ENCODE measurements around the gene SPATA12.

GRCh38 chr3:57062101-57062631 lies 1.7 kb downstream of the SPATA12 start:
- TF ChIP-seq CTCF (IDR thresholded peaks at IDR 0.05) (no peak), SIN3A (IDR thresholded peaks at IDR 0.05; ENCODE audit: borderline replicate concordance, insufficient read depth, low read depth, low read length) (no peak), REST (IDR thresholded peaks at IDR 0.05; ENCODE audit: insufficient read depth in 1 of 2, low read depth in 2 of 2, low read length in 1 of 2) (no peak), POLR2AphosphoS5 (IDR thresholded peaks at IDR 0.05; ENCODE audit: low read depth, low read length) (no peak), TCF7L2 (IDR thresholded peaks at IDR 0.05; ENCODE audit: low read depth, low read length) (no peak)

All from Panc1 (cell line).